IMR-90 (cell line): ENCODE data around the gene SPAG7. TPM values are rescaled to one million over a fixed set of nuclear protein-coding genes. Genes with fewer than 3 reads are reported as not detected.

Experiments used
- ATAC-seq: fragments of 200-7000 bp; cut with Tn5 transposase; 2 replicates; pipeline ENCODE4 v1.9.1; 2020; ENCODE audit warnings: low read depth, mild to moderate bottlenecking, moderate library complexity
- BruUV-seq: library from RNA; stranded (reverse); fragments of 400-500 nt; replicated peaks from 2 replicates; lab custom pipeline; 2021; lab: Mats Ljungman, UMichigan
- CTCF ChIA-PET: fragments of 300-600 bp; formaldehyde crosslinking; extraction: SDS; loops from one replicate; lab custom pipeline; 2021; ENCODE audit warnings: antibody characterized with exemption; lab: Yijun Ruan, JAX
- POLR2A ChIA-PET: fragments of 300-600 bp; sonication (Branson Sonifier 250); formaldehyde crosslinking; loops from one replicate; lab custom pipeline; 2022; ENCODE audit warnings: antibody characterized with exemption; ENCODE audit not compliant: unreplicated experiment; lab: Charles Lee
- DNase-seq: peaks from one replicate; pipeline ENCODE4 v3.0.0; 2013
- H2AFZ ChIP-seq: replicated peaks from 2 replicates; pipeline ENCODE3; 2013; ENCODE audit warnings: low read length, mild to moderate bottlenecking; ENCODE audit not compliant: poor library complexity
- H2AK5ac ChIP-seq: 2 replicates; pipeline ENCODE4 v1.6.1; 2013; ENCODE audit warnings: low read depth, low read length, inconsistent platforms
- H2AK9ac ChIP-seq: replicated peaks from 2 replicates; pipeline ENCODE3; 2013; ENCODE audit warnings: mild to moderate bottlenecking, low read depth, low read length, moderate library complexity; ENCODE audit not compliant: poor library complexity
- H2BK120ac ChIP-seq: 2 replicates; pipeline ENCODE4 v1.6.1; 2013; ENCODE audit warnings: low read depth, low read length, inconsistent platforms
- H2BK15ac ChIP-seq: 3 replicates; pipeline ENCODE4 v1.6.1; 2013; ENCODE audit warnings: low read depth, low read length, inconsistent platforms
- H2BK20ac ChIP-seq: 2 replicates; pipeline ENCODE4 v1.6.1; 2013; ENCODE audit warnings: low read depth, mild to moderate bottlenecking, inconsistent platforms, low read length, moderate library complexity
- H2BK5ac ChIP-seq: 2 replicates; pipeline ENCODE4 v1.6.1; 2013; ENCODE audit warnings: mild to moderate bottlenecking, low read depth, low read length, inconsistent platforms; ENCODE audit not compliant: poor library complexity, severe bottlenecking
- H3K14ac ChIP-seq: replicated peaks from 2 replicates; pipeline ENCODE4 v1.6.1; 2013; ENCODE audit warnings: low read depth, low read length, inconsistent platforms
- H3K18ac ChIP-seq: 2 replicates; pipeline ENCODE4 v1.6.1; 2013; ENCODE audit warnings: low read depth, low read length, control low read depth
- H3K23ac ChIP-seq: 2 replicates; pipeline ENCODE4 v1.6.1; 2013; ENCODE audit warnings: low read depth, low read length, inconsistent platforms
- H3K27ac ChIP-seq: 2 replicates; pipeline ENCODE4 v1.5.1; 2013; ENCODE audit warnings: mild to moderate bottlenecking, control low read depth, low read length; ENCODE audit not compliant: insufficient read depth
- H3K27me3 ChIP-seq: 2 replicates; pipeline ENCODE4 v1.6.1; 2013; ENCODE audit warnings: low read length; ENCODE audit not compliant: control insufficient read depth, insufficient read depth
- H3K36me3 ChIP-seq: 2 replicates; pipeline ENCODE4 v1.6.1; 2013; ENCODE audit warnings: low read length, mixed read lengths; ENCODE audit not compliant: control insufficient read depth, insufficient read depth
- H3K4ac ChIP-seq: 2 replicates; pipeline ENCODE4 v1.6.1; 2013; ENCODE audit warnings: low read depth, low read length, inconsistent platforms
- H3K4me1 ChIP-seq: 2 replicates; pipeline ENCODE4 v1.6.1; 2013; ENCODE audit warnings: low read length, mixed read lengths; ENCODE audit not compliant: control insufficient read depth, insufficient read depth
- H3K4me2 ChIP-seq: 2 replicates; pipeline ENCODE4 v1.6.1; 2013; ENCODE audit warnings: low read depth, mild to moderate bottlenecking, control low read depth, low read length, moderate library complexity
- H3K4me3 ChIP-seq: 2 replicates; pipeline ENCODE4 v1.5.1; 2013; ENCODE audit warnings: low read depth, mild to moderate bottlenecking, control low read depth, low read length, moderate library complexity; ENCODE audit not compliant: insufficient read depth
- H3K56ac ChIP-seq: 2 replicates; pipeline ENCODE4 v1.6.1; 2013; ENCODE audit warnings: low read length, inconsistent platforms; ENCODE audit not compliant: insufficient read depth; ENCODE audit errors: extremely low read depth
- H3K79me1 ChIP-seq, 2 experiments: 2 replicates each; pipeline ENCODE4 v1.6.1; 2013; ENCODE audit warnings: low read length in 2 of 2, inconsistent platforms in 1 of 2, low read depth in 1 of 2
- H3K9ac ChIP-seq: 2 replicates; pipeline ENCODE4 v1.6.1; 2013; ENCODE audit warnings: low read depth, low read length, control low read depth
- H3K9me1 ChIP-seq: 2 replicates; pipeline ENCODE4 v1.6.1; 2013; ENCODE audit warnings: low read length, inconsistent platforms; ENCODE audit not compliant: insufficient read depth
- H3K9me3 ChIP-seq: 2 replicates; pipeline ENCODE4 v1.6.1; 2013; ENCODE audit warnings: low read length; ENCODE audit not compliant: control insufficient read depth, insufficient read depth
- H4K20me1 ChIP-seq: 2 replicates; pipeline ENCODE4 v1.6.1; 2013; ENCODE audit warnings: low read length, inconsistent platforms; ENCODE audit not compliant: insufficient read depth
- H4K5ac ChIP-seq: 2 replicates; pipeline ENCODE4 v1.6.1; 2013; ENCODE audit warnings: mild to moderate bottlenecking, low read depth, low read length, control low read depth
- H4K8ac ChIP-seq, 2 experiments: 2 replicates each; pipeline ENCODE4 v1.6.1; 2013; ENCODE audit warnings: low read depth in 2 of 2, low read length in 2 of 2, control low read depth in 1 of 2, inconsistent platforms in 1 of 2
- H4K91ac ChIP-seq: 2 replicates; pipeline ENCODE4 v1.6.1; 2013; ENCODE audit warnings: low read depth, low read length, inconsistent platforms; ENCODE audit not compliant: insufficient read depth
- BHLHE40 ChIP-seq: fragments of 150-350 bp; IDR thresholded peaks from 2 replicates; pipeline ENCODE4 v1.6.1; 2016; ENCODE audit warnings: mild to moderate bottlenecking, low read depth, low read length
- CEBPB ChIP-seq: IDR thresholded peaks from 2 replicates; pipeline ENCODE4 v1.6.1; 2012; ENCODE audit warnings: low read depth, low read length, improper control_type of control experiment
- CTCF ChIP-seq: conservative IDR thresholded peaks from 2 replicates; pipeline ENCODE4 v1.5.1; 2012; ENCODE audit warnings: mild to moderate bottlenecking, low read depth, low read length, improper control_type of control experiment
- FOS ChIP-seq: fragments of 150-350 bp; IDR thresholded peaks from 2 replicates; pipeline ENCODE4 v1.6.1; 2016; ENCODE audit warnings: low read depth, low read length
- MAFK ChIP-seq: IDR thresholded peaks from 2 replicates; pipeline ENCODE4 v1.6.1; 2012; ENCODE audit warnings: low read depth, low read length, improper control_type of control experiment
- MAZ ChIP-seq: IDR thresholded peaks from 2 replicates; pipeline ENCODE4 v1.6.1; 2012; ENCODE audit warnings: low read depth, mild to moderate bottlenecking, low read length, improper control_type of control experiment, moderate library complexity, borderline replicate concordance
- MXI1 ChIP-seq: IDR thresholded peaks from 2 replicates; pipeline ENCODE4 v1.6.1; 2012; ENCODE audit warnings: low read depth, mild to moderate bottlenecking, low read length, moderate library complexity, borderline replicate concordance
- NFE2L2 ChIP-seq: fragments of 150-350 bp; IDR thresholded peaks from 2 replicates; pipeline ENCODE4 v1.6.1; 2016; ENCODE audit warnings: low read depth, mild to moderate bottlenecking, low read length
- POLR2A ChIP-seq: IDR thresholded peaks from 2 replicates; pipeline ENCODE4 v1.6.1; 2012; ENCODE audit warnings: mild to moderate bottlenecking, low read depth, low read length
- RAD21 ChIP-seq: IDR thresholded peaks from 2 replicates; pipeline ENCODE4 v1.6.1; 2012; ENCODE audit warnings: low read length, improper control_type of control experiment
- RCOR1 ChIP-seq: IDR thresholded peaks from 2 replicates; pipeline ENCODE4 v1.6.1; 2012; ENCODE audit warnings: mild to moderate bottlenecking, low read length, improper control_type of control experiment; ENCODE audit not compliant: insufficient replicate concordance
- RFX5 ChIP-seq: IDR thresholded peaks from 2 replicates; pipeline ENCODE4 v1.8.0; 2012; ENCODE audit warnings: low read depth, mild to moderate bottlenecking, low read length, moderate library complexity
- USF2 ChIP-seq: fragments of 150-350 bp; IDR thresholded peaks from 2 replicates; pipeline ENCODE4 v1.6.1; 2017; ENCODE audit warnings: mild to moderate bottlenecking, antibody characterized with exemption, low read length, low read depth
- WGBS, 2 experiments: methylation state at CpG; one replicate each; pipeline versions ENCODE4 v1.1.5 to v1.1.7; 2013; ENCODE audit warnings: missing lambda C conversion rate in 2 of 2; ENCODE audit not compliant: insufficient read length in 1 of 2; ENCODE audit errors: extremely low coverage in 2 of 2; 5-methylcytosine and 5-hydroxymethylcytosine counted together
- dilution Hi-C: fragments of 300-500 bp; cut with HindIII; formaldehyde crosslinking; loops from one replicate; pipeline ENCODE4 v1.14.3; 2018; ENCODE audit warnings: low sequenced_read_pairs; ENCODE audit not compliant: unreplicated experiment
- in situ Hi-C: fragments of 300-500 bp; cut with MboI; formaldehyde crosslinking; loops from 3 replicates; pipeline ENCODE4 v1.14.3; 2019; ENCODE audit warnings: low sequenced_read_pairs, inconsistent platforms, mixed read lengths
- intact Hi-C: fragments of 100-400 bp; cut with micrococcal nuclease; formaldehyde crosslinking; loops from 2 replicates; pipeline ENCODE4 v1.10.0; 2022
- polyA plus RNA-seq, 3 experiments: library from polyadenylated mRNA; depleted of rRNA; stranded (reverse); fragments of >200 nt; gene quantifications; 2 replicates each; pipeline ENCODE4 v1.2.3, GENCODE V29; 2012; ENCODE audit warnings: low replicate concordance in 1 of 3
- total RNA-seq: library from RNA; depleted of rRNA; stranded (reverse); fragments of >200 nt; gene quantifications from 2 replicates; pipeline ENCODE4 v1.2.3, GENCODE V29; 2012

Gene SPAG7
- total and polyA plus RNA-seq, 2 of the 4 experiments (the other 2 are of a cell fraction) = 50.2 to 108 TPM

GRCh38 chr17:4949321-4950074 is 18.1 kb downstream of the SPAG7 start (continued):
- TF ChIP-seq RAD21 (no peak), MXI1 (no peak)

GRCh38 chr17:4948931-4949320 is 18.7 kb downstream of the SPAG7 start:
- intact Hi-C loops (loop anchor here (1.0 kb wide), 2 partner anchors 18 to 38 kb away; partner anchors contain the start of genes CAMTA2 and SPAG7), dilution Hi-C loops (no loop called here), in situ Hi-C loops (no loop called here)
- peaks cover 26% of the 10 kb centered on the region for H3K36me3 ChIP-seq
- H2AK5ac ChIP-seq = peak overlapping the region; percentile 79
- peak overlapping the region; percentile 91 for H4K91ac ChIP-seq
- peak overlapping the region; percentile 98 for H3K4me3 ChIP-seq
- H3K79me1 ChIP-seq = peaks cover 17 to 40% of the 10 kb centered on the region in 2 experiments; a peak in 3 of 4 replicates
- peak overlapping the region; percentile 87 for H3K9ac ChIP-seq
- peaks cover 46% of the 10 kb centered on the region for H4K20me1 ChIP-seq
- H2AFZ ChIP-seq = peak overlapping the region; percentile 85
- TF ChIP-seq POLR2A (no peak; the same call in 1 of the 2 replicates), USF2 (peak; percentile 65), RFX5 (no peak), RCOR1 (peak; percentile 37), CEBPB (no peak), BHLHE40 (peak; percentile 41; the same call in 1 of the 2 replicates), RAD21 (no peak), MAZ (no peak), FOS (no peak), MXI1 (0 out of 2 replicates have a peak, but pooled peaks have one; percentile 36), MAFK (no peak), CTCF (no peak), NFE2L2 (no peak)
- peak overlapping the region; percentile 94; the same call in 1 of the 2 replicates for H2BK20ac ChIP-seq
- peaks cover 38% of the 10 kb centered on the region for H3K4me1 ChIP-seq
- peak overlapping the region; percentile 61 for H4K5ac ChIP-seq
- H3K56ac ChIP-seq = peak overlapping the region; percentile 95
- H2BK5ac ChIP-seq = peak overlapping the region; percentile 90
- H2BK120ac ChIP-seq = peak overlapping the region; percentile 95
- ChIA-PET POLR2A (interaction anchor here (0.6 to 3.5 kb wide), 6 partner anchors 8 to 392 kb away, joined by 3 to 19 read pairs (median 6); partner anchors contain the start of genes KIF1C and SPAG7), CTCF (no interaction called here)
- peak overlapping the region; percentile 71 for H3K18ac ChIP-seq
- peak overlapping the region; percentile 96 for H2AK9ac ChIP-seq
- H2BK15ac ChIP-seq = peak overlapping the region; percentile 91; the same call in 1 of the 3 replicates
- ATAC-seq = peak; percentile 62
- peak overlapping the region; percentile 94 for H3K23ac ChIP-seq
- H3K9me1 ChIP-seq = peaks cover 27% of the 10 kb centered on the region; the same call in 1 of the 2 replicates
- H3K4ac ChIP-seq = peak overlapping the region; percentile 97
- no peaks in the 10 kb centered on the region for H3K27me3 ChIP-seq
- peak overlapping the region; percentile 88 for H3K4me2 ChIP-seq
- H3K27ac ChIP-seq = peak overlapping the region; percentile 91
- BruUV-seq = no TSS peak
- H3K14ac ChIP-seq = peak overlapping the region; percentile 98
- peak overlapping the region; percentile 62 to 99 for H4K8ac ChIP-seq
- peak; percentile 89 for DNase-seq
- no peaks in the 10 kb centered on the region for H3K9me3 ChIP-seq
- 0% methylated on average over 2 of the region's 40 CpGs; no CpG with 5 or more reads in 1 of the 2 experiments for WGBS, 2 experiments
